Measurements from ENCODE around the gene RMI2.

RMI2 gene

GRCh38 chr16:11396241-11397048, 51.2 kb downstream of the RMI2 start:
- Histone ChIP-seq H3K9ac (ENCODE audit: low read length) (no peak overlapping the region), H3K4me3 (ENCODE audit: low read length) (no peak overlapping the region), H3K36me3 (ENCODE audit: control insufficient read depth, insufficient read depth, low read length) (no peaks in the 10 kb centered on the region), H3K27ac (ENCODE audit: low read depth, low read length) (no peak overlapping the region), H3K4me1 (ENCODE audit: control insufficient read depth, insufficient read depth, low read length) (no peaks in the 10 kb centered on the region), H3K27me3 (ENCODE audit: control insufficient read depth, insufficient read depth, low read length) (no peaks in the 10 kb centered on the region)

- H3K4me3 ChIP-seq (ENCODE audit: low read length): no peak overlapping the region
- H3K9ac ChIP-seq (ENCODE audit: low read length): no peak overlapping the region
- no peaks in the 10 kb centered on the region for H3K4me1 ChIP-seq (ENCODE audit: control insufficient read depth, insufficient read depth, low read length)
- no peaks in the 10 kb centered on the region for H3K27me3 ChIP-seq (ENCODE audit: control insufficient read depth, insufficient read depth, low read length)
- no peak overlapping the region for H3K27ac ChIP-seq (ENCODE audit: low read depth, low read length)
- H3K36me3 ChIP-seq (ENCODE audit: control insufficient read depth, insufficient read depth, low read length): no peaks in the 10 kb centered on the region
These were observed 52.9 kb downstream of the RMI2 start for GRCh38 chr16:11398136-11398535.

- no peak overlapping the region for H3K4me3 ChIP-seq (ENCODE audit: low read length)
- no peaks in the 10 kb centered on the region for H3K36me3 ChIP-seq (ENCODE audit: control insufficient read depth, insufficient read depth, low read length)
- no peak overlapping the region for H3K9ac ChIP-seq (ENCODE audit: low read length)
- no peak overlapping the region for H3K27ac ChIP-seq (ENCODE audit: low read depth, low read length)
- no peaks in the 10 kb centered on the region for H3K4me1 ChIP-seq (ENCODE audit: control insufficient read depth, insufficient read depth, low read length)
- H3K27me3 ChIP-seq (ENCODE audit: control insufficient read depth, insufficient read depth, low read length): no peaks in the 10 kb centered on the region
These were observed 53.6 kb downstream of the RMI2 start for GRCh38 chr16:11398851-11399250.

GRCh38 chr16:11399261-11399831, 54.1 kb downstream of the RMI2 start:
- no peak overlapping the region for H3K9ac ChIP-seq (ENCODE audit: low read length)
- no peaks in the 10 kb centered on the region for H3K27me3 ChIP-seq (ENCODE audit: control insufficient read depth, insufficient read depth, low read length)
- H3K27ac ChIP-seq (ENCODE audit: low read depth, low read length): no peak overlapping the region
- no peak overlapping the region for H3K4me3 ChIP-seq (ENCODE audit: low read length)
- H3K36me3 ChIP-seq (ENCODE audit: control insufficient read depth, insufficient read depth, low read length): no peaks in the 10 kb centered on the region
- H3K4me1 ChIP-seq (ENCODE audit: control insufficient read depth, insufficient read depth, low read length): no peaks in the 10 kb centered on the region

- Histone ChIP-seq H3K4me1 (ENCODE audit: control insufficient read depth, insufficient read depth, low read length) (no peaks in the 10 kb centered on the region), H3K4me3 (ENCODE audit: low read length) (no peak overlapping the region), H3K27ac (ENCODE audit: low read depth, low read length) (no peak overlapping the region)
These were observed 54.8 kb downstream of the RMI2 start for GRCh38 chr16:11400076-11400475.

More at GRCh38 chr16:11400076-11400475, 54.8 kb downstream of the RMI2 start:
- H3K27me3 ChIP-seq (ENCODE audit: control insufficient read depth, insufficient read depth, low read length): no peaks in the 10 kb centered on the region
- H3K36me3 ChIP-seq (ENCODE audit: control insufficient read depth, insufficient read depth, low read length): no peaks in the 10 kb centered on the region
- no peak overlapping the region for H3K9ac ChIP-seq (ENCODE audit: low read length)
